ENCODE measurements around the gene AREG. TPM values are rescaled to one million over a fixed set of nuclear protein-coding genes. Genes with fewer than 3 reads are reported as not detected.

AREG gene
- total RNA-seq, 4 donors from 2014 or later: 16.6 to 51.4 (median 36.3) TPM

- DNase-seq: no peak
- intact Hi-C loops (cut with DNase I): no loop called here
- Histone ChIP-seq H3K9me3 (no peaks in the 10 kb centered on the region), H3K4me1 (peaks cover 0 to 8% (median 3%) of the 10 kb centered on the region in 3 donors), H3K27ac (peak overlapping the region in 1 of 4 donors; percentile 25), H3K27me3 (no peaks in the 10 kb centered on the region), H3K4me3 (no peak overlapping the region), H3K36me3 (peaks cover 0 to 29% (median 0%) of the 10 kb centered on the region in 3 donors)
- no peak for TF ChIP-seq POLR2A (IDR thresholded peaks at IDR 0.05)
- 90 to 91% methylated on average over 6 of the region's 6 CpGs for WGBS, 2 donors
Observed at GRCh38 chr4:74453829-74454742, 9.2 kb downstream of the AREG start.

DNA sequence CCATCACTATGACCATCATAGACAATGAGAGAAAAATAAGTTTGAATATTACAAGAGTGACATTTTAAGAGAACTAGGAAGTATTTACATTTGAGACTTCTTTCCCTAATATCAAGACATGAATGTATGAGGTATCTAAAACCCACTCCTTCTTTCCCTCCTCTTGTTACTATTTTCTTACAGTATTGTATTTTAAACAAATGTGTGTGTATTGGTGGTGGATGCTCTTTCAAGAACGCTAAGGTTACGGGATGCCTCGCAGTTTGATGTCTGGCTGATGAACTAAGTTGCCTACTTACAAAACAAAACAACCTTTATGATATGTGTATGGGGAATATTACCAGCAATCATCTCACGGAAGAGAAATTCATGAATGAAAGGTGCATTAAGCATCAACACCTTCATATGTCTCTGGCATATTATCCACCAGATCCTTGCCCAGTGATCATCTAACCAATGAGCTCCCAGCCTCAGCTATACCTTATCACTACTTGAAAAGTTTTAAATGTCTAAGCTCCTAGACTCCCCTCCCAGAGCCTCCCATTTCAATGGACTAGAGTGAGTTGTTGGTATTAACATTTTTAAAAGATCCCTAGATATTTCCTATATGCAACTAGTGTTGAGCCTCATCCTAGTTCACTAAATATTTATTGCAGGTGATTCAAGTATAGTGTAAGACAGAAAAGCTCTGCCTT is 10.6 kb downstream of the AREG start:
- no peak overlapping the region for H3K27ac ChIP-seq
- H3K27me3 ChIP-seq: no peaks in the 10 kb centered on the region
- H3K36me3 ChIP-seq: peaks cover 0 to 29% (median 0%) of the 10 kb centered on the region in 3 donors
- no peaks in the 10 kb centered on the region for H3K9me3 ChIP-seq
- H3K4me3 ChIP-seq: no peak overlapping the region
- TF ChIP-seq, protein P1, sequence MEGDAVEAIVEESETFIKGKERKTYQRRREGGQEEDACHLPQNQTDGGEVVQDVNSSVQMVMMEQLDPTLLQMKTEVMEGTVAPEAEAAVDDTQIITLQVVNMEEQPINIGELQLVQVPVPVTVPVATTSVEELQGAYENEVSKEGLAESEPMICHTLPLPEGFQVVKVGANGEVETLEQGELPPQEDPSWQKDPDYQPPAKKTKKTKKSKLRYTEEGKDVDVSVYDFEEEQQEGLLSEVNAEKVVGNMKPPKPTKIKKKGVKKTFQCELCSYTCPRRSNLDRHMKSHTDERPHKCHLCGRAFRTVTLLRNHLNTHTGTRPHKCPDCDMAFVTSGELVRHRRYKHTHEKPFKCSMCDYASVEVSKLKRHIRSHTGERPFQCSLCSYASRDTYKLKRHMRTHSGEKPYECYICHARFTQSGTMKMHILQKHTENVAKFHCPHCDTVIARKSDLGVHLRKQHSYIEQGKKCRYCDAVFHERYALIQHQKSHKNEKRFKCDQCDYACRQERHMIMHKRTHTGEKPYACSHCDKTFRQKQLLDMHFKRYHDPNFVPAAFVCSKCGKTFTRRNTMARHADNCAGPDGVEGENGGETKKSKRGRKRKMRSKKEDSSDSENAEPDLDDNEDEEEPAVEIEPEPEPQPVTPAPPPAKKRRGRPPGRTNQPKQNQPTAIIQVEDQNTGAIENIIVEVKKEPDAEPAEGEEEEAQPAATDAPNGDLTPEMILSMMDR (IDR thresholded peaks at IDR 0.05): no peak
- no peak for TF ChIP-seq POLR2A (IDR thresholded peaks at IDR 0.05)
- WGBS, 2 donors: 93 to 95% methylated on average over 4 of the region's 4 CpGs
- no peak for DNase-seq
- intact Hi-C loops (cut with DNase I): no loop called here
- H3K4me1 ChIP-seq: no peaks in the 10 kb centered on the region

DNA sequence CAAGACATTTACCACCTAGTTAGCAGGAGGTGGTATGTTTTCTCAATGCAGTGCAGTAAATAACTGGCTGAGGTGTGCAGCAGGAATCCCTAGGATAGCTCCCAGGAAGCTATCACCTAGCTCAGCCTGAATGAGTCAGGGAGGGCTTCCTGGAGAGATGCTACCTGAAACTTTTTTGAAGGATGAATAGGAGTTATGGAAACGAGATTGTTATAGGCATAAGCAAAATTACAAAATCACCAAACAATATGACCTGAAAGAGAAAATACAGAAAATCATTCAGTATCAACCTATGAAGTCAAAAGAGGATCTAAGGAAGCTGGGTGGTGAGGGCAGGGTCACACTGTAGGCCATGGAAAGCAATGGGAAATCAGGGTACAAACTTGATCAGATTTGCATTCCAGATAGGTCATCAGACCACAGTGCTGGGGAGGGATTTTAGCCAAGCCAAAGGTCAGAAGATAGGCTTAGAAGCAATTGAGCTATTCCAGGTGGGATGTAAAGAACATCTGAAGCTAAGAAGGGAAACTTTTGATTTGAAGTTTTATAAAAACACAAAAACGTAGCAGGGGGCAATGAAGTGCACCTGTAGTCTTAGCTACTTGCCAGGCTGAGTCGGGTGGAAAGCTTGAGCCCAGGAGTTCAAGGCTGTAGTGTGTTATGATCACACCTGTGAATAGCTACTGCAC is 11.3 kb downstream of the AREG start:
- no peak for DNase-seq
- H3K27me3 ChIP-seq: no peaks in the 10 kb centered on the region
- H3K27ac ChIP-seq: no peak overlapping the region
- intact Hi-C loops (cut with DNase I): no loop called here
- H3K4me3 ChIP-seq: no peak overlapping the region
- 55 to 64% methylated on average over 3 of the region's 3 CpGs for WGBS, 2 donors
- no peaks in the 10 kb centered on the region for H3K9me3 ChIP-seq
- H3K36me3 ChIP-seq: peaks cover 0 to 29% (median 0%) of the 10 kb centered on the region in 3 donors
- no peaks in the 10 kb centered on the region for H3K4me1 ChIP-seq
- TF ChIP-seq, protein P1 (IDR thresholded peaks at IDR 0.05): no peak

DNA sequence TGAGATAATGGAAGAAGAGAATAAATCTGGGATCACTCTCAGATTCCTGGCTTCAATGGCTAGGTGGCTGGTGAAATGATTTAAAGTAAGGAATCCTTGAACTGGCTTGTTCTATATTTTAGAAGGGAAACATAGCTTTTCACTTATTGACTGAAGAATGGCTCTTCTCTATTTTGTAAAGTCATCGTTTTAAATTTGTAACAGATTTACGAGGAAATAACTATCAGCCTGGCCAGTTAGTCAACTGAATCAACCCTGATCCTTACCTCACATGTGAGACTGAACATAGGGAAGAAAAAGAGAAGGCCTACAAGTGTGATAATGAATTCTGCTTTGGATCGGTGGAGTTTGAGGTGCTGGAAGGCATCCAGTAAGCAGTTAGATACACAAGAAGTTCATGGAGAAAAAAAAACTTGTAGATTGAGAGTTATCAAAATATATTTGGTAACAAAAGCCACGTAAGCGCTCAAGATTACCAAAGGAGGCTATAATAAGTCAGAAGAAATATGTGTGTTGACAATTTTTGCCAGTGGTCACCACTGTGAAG is 12.0 kb downstream of the AREG start:
- no peak for DNase-seq
- Histone ChIP-seq H3K4me3 (no peak overlapping the region), H3K4me1 (no peaks in the 10 kb centered on the region), H3K27ac (no peak overlapping the region), H3K9me3 (no peaks in the 10 kb centered on the region), H3K27me3 (no peaks in the 10 kb centered on the region), H3K36me3 (peaks cover 0 to 29% (median 0%) of the 10 kb centered on the region in 3 donors)
- WGBS, 2 donors: 82 to 84% methylated on average over 5 of the region's 5 CpGs
- TF ChIP-seq, protein P1 (IDR thresholded peaks at IDR 0.05): no peak
- intact Hi-C loops (cut with DNase I): no loop called here

GRCh38 chr4:74460833-74461232 is 15.9 kb downstream of the AREG start:
- H3K4me1 ChIP-seq: no peaks in the 10 kb centered on the region
- H3K27me3 ChIP-seq: no peaks in the 10 kb centered on the region
- H3K4me3 ChIP-seq: no peak overlapping the region
- TF ChIP-seq POLR2A (IDR thresholded peaks at IDR 0.05): no peak
- TF ChIP-seq, protein P1 (IDR thresholded peaks at IDR 0.05): no peak
- intact Hi-C loops (cut with DNase I): no loop called here
- no peak for DNase-seq
- H3K27ac ChIP-seq: no peak overlapping the region
- no peaks in the 10 kb centered on the region for H3K36me3 ChIP-seq
- no peaks in the 10 kb centered on the region for H3K9me3 ChIP-seq
